ENCODE data around the gene AUTS2. TPM values are rescaled to one million over a fixed set of nuclear protein-coding genes. Genes with fewer than 3 reads are reported as not detected.
A peak's percentile ranks its signal among the peaks of the same experiment; 100 is the strongest.

AUTS2 gene
- total RNA-seq, 2 donors from 2014 or later = 8.6 TPM

- TF ChIP-seq, protein P1, sequence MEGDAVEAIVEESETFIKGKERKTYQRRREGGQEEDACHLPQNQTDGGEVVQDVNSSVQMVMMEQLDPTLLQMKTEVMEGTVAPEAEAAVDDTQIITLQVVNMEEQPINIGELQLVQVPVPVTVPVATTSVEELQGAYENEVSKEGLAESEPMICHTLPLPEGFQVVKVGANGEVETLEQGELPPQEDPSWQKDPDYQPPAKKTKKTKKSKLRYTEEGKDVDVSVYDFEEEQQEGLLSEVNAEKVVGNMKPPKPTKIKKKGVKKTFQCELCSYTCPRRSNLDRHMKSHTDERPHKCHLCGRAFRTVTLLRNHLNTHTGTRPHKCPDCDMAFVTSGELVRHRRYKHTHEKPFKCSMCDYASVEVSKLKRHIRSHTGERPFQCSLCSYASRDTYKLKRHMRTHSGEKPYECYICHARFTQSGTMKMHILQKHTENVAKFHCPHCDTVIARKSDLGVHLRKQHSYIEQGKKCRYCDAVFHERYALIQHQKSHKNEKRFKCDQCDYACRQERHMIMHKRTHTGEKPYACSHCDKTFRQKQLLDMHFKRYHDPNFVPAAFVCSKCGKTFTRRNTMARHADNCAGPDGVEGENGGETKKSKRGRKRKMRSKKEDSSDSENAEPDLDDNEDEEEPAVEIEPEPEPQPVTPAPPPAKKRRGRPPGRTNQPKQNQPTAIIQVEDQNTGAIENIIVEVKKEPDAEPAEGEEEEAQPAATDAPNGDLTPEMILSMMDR (IDR thresholded peaks at IDR 0.05) = peak in 1 of 2 donors; percentile 43
- no peak for DNase-seq (ENCODE audit: low spot score)
- Histone ChIP-seq H3K4me3 (no peak overlapping the region), H3K9me3 (no peaks in the 10 kb centered on the region), H3K36me3 (no peaks in the 10 kb centered on the region), H3K27ac (no peak overlapping the region), H3K4me1 (peaks cover 0 to 32% of the 10 kb centered on the region in 2 donors), H3K27me3 (no peaks in the 10 kb centered on the region)
Measured at GRCh38 chr7:69677054-69677852, 79.0 kb downstream of the AUTS2 start.

GRCh38 chr7:69677881-69678493, 79.7 kb downstream of the AUTS2 start:
- Histone ChIP-seq H3K4me1 (peaks cover 0 to 32% of the 10 kb centered on the region in 2 donors), H3K27ac (no peak overlapping the region)
- TF ChIP-seq, protein P1 (IDR thresholded peaks at IDR 0.05) = no peak

DNA sequence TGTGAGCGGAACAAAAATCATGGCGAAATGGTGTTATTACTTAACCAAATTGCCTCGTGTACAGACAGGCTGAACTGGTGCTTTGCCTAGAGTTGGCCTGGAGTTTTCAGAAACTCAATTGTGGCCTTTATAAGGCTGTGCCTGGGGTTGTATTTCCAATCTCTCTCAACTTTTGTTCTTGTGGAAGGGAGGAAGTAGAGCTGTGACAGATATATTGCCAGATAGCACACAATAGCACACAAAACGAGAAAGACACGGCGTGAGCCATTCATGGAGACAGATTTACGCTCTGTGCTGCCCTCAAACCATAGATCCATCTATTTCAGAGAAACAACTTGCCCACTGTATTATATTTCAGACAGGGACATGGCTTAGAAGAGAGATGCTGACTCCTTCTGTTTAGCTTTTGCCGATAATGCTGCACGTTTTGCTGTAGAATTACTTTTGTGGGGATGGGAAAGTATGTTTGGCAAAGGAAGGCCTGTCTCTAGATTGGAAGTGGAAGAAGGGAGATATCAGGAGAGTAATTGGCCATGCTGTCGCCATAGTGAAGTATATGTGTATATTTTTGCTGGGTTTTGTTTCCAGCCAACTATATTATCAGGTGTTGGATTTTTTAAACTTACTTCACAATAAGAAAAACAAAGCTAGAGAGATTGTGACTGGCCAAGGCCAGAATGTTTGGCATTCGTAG, 80.4 kb downstream of the AUTS2 start:
- TF ChIP-seq, protein P1 (IDR thresholded peaks at IDR 0.05) = no peak
- Histone ChIP-seq H3K27me3 (no peaks in the 10 kb centered on the region), H3K9me3 (no peaks in the 10 kb centered on the region), H3K36me3 (no peaks in the 10 kb centered on the region), H3K4me1 (peaks cover 0 to 27% of the 10 kb centered on the region in 2 donors), H3K27ac (peak overlapping the region; percentile 15 to 17), H3K4me3 (no peak overlapping the region)
- DNase-seq (ENCODE audit: low spot score) = no peak

More at GRCh38 chr7:69677881-69678493, 79.7 kb downstream of the AUTS2 start:
- Histone ChIP-seq H3K27me3 (no peaks in the 10 kb centered on the region), H3K9me3 (no peaks in the 10 kb centered on the region), H3K4me3 (no peak overlapping the region), H3K36me3 (no peaks in the 10 kb centered on the region)
- no peak for DNase-seq (ENCODE audit: low spot score)

- H3K27me3 ChIP-seq = no peaks in the 10 kb centered on the region
- no peaks in the 10 kb centered on the region for H3K9me3 ChIP-seq
- H3K4me1 ChIP-seq = peaks cover 0 to 16% of the 10 kb centered on the region in 2 donors
- DNase-seq (ENCODE audit: low spot score) = no peak
- H3K27ac ChIP-seq = no peak overlapping the region
- TF ChIP-seq, protein P1 (IDR thresholded peaks at IDR 0.05) = no peak
- no peak overlapping the region for H3K4me3 ChIP-seq
- no peaks in the 10 kb centered on the region for H3K36me3 ChIP-seq
Measured at GRCh38 chr7:69681181-69681580, 82.9 kb downstream of the AUTS2 start.

DNA sequence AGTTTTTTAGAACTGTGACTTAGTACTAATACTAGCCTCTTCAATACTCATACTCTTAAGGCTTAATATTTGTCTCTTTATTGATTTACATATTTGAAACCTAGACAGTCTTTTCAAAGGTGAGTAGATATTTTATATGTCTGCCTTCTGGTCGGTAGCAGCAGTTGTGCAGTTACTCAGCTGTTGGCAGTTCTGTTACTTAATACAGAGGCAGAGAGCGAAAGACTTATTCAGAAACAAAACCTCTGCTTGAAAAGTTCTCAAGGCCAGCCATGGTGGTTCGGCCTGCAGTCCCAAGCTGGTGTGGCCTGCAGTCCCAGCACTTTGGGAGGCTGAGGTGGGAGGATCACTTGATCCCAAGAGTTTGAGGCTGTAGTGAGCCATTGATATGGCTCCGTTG, 84.2 kb downstream of the AUTS2 start:
- H3K4me3 ChIP-seq = no peak overlapping the region
- H3K9me3 ChIP-seq = no peaks in the 10 kb centered on the region
- H3K4me1 ChIP-seq = peaks cover 0 to 16% of the 10 kb centered on the region in 2 donors
- H3K27ac ChIP-seq = no peak overlapping the region
- no peaks in the 10 kb centered on the region for H3K27me3 ChIP-seq
- H3K36me3 ChIP-seq = no peaks in the 10 kb centered on the region
- TF ChIP-seq, protein P1 (IDR thresholded peaks at IDR 0.05) = no peak
- DNase-seq (ENCODE audit: low spot score) = no peak

All from right atrium auricular region (tissue), 2 donors.